ENCODE measurements around the gene LRCH1.
A peak's percentile ranks its signal among the peaks of the same experiment; 100 is the strongest.
"Not testable (repeated sequence)": the region's sequence is repeated elsewhere in the genome, so short reads cannot be mapped to it uniquely, and the experiment has no call there.

The LRCH1 gene

DNA sequence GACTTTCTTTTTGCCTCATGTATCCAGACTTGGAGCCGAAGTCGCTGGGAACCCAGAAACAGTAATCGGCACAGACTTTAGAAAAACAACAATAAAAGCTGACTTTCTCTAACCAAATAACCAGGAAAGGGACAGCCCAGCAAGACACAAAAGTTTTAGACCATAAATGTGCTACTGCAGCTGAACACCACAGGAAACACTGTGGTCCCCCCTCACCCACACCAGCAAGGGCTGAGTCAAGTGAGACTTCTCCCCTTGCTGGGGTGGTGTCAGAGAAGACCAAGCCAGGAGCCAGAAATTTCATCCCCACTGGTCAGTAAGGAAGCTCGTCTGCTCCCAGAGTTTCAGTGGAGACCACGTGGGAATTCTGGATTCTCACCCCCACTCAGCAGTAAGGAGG is 173.4 kb downstream of the LRCH1 start:
- DNase-seq, result no peak

DNA sequence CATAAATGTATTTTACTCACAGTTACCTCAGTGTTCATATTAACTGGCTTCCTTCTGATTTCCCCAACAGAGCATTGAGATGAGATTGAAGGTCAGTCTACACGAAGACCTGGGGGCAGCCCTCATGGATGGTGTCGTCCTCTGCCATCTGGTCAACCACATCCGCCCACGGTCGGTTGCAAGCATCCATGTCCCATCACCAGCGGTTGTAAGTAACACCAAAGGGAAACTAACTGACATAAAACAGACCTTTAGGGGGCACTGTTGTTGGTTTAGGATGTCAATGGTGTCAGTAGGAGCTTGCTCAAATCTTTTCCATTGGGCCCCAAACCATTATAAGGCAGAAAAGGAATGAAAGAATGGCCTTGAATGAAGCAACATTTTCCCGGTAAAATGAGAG is 175.8 kb downstream of the LRCH1 start:
- no peak for DNase-seq

DNA sequence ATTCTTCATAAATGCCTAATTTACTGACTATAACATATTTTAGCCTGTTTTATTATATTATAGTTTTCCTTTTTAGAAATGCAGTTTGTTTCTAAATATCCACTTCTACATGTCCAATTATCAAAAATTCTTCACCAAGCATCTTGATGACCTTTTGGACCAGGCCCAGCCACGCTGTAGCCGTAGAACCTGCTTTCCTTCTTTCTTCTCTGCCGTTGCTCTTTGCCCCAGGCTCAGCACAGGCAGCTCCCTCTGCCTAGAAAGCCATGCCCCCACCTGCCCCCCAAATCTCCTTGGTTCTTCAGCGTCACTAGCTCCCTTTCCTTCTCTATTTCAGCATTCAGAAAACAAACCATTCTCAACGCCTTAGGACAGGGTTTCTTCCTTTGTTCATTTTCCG is 178.6 kb downstream of the LRCH1 start:
- DNase-seq, result no peak

GRCh38 chr13:46735425-46735824 is 182.5 kb downstream of the LRCH1 start:
- DNase-seq, result no peak

DNA sequence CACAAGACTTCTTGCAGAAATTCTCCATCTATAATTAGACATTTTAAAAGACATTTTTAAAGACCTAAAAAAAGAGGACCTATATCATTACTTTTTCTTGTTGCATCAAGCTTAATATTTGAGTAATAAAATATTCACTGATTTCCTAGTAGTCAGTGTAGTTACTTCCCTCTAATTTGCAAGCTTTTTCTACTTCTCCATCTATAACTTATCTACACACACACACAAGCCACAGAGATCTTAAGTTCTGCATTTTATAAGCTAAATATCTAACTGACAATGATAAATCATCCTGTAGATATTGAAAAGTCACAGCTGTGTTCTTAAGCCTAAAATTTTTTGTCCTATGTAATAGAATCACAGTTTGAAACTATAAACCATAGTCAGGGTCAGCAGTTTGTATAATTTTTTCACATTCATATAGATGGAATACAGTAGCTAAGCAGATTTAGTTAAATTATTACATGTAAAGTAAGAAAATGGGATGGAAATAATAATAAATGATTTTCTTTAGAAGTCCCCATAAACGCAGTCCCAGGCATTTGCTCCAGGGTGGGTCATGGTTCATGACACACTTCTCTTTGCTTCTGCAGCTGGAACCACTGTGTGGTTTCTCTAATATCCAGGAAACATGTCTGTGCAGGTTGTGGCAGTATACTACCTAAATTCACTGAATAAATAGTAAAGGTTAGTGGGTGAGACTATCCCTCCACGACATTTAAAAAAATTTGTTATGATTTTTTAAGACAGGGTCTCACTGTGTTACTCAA is 183.8 kb downstream of the LRCH1 start:
- no peak for DNase-seq

DNA sequence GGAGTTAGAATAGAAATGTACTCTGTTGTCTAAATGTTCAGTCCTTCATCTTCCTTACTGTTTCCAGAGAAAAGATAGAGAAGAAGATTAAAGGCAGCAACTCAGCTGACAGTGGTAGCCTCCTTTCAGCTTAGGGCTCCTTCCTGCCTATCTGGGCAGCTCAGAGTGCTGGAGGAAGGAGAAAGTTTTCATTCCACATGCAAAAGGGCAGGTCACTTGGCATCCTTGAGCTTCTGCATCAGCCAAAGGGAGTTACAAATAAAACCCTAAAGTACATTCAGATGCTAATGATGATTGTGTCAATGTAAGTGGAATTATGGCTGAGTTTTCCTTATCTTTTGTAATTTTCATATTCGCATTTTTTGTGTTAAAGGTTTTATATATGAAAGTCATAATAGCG is 185.1 kb downstream of the LRCH1 start:
- DNase-seq, result no peak

DNA sequence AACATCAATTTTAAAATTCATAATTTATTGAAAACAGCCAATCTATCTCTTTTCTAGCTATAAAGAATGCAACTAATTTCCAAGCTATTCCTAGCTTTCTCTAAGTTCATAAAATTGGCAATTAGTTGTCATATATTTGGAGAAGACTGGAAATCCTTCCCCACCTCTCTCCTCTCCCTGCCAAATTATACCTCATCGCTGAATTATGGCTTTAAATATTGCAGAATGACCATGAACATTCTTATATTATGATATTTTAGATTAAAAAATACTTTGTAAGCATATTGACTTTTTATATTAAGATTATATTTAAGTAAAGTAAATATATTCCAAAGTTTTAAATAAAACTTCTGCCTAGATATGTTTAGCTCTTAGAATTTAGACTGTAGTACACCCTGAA is 185.8 kb downstream of the LRCH1 start:
- DNase-seq, result no peak

- no peak for DNase-seq
These were observed 186.6 kb downstream of the LRCH1 start for GRCh38 chr13:46739447-46740098.

DNA sequence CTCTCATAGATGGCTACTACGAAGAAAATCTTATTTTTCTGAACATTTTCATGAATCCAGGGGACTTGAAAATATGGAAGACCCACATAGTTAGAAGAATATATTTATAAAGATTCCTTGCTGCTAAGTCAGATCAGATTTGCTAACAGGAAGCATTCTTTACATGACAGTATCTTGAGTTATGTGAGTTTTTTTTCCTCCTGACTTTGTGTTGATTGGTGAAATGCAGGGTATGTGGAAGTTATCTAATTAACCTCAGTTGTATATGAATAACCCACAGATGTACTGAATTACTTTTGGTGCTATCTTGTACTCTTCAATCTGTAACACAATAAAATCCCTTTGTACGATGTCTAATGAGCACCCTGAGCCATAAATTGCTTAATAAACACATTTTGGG is 190.2 kb downstream of the LRCH1 start:
- no peak for DNase-seq

DNA sequence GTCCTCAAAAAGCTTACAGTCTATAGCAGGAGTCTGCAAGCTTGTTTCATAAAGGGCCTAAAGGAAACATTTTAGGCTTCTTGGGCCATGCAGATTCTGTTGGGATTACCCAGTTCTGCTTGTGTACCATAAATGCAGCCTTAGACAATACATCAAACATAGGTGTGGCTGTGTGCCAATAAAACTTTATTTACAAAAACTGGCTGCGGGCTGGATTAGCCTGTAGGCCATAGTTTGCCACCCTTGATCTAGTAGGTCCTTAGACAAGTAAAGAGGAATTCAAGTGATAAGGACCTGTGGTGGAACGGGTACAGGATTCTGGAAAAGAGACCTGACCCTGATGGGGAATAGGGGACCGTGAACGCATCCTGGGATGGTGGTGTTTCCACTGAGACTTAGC is 192.1 kb downstream of the LRCH1 start:
- DNase-seq, result no peak

GRCh38 chr13:46745706-46746105 is 192.7 kb downstream of the LRCH1 start:
- DNase-seq, result no peak

DNA sequence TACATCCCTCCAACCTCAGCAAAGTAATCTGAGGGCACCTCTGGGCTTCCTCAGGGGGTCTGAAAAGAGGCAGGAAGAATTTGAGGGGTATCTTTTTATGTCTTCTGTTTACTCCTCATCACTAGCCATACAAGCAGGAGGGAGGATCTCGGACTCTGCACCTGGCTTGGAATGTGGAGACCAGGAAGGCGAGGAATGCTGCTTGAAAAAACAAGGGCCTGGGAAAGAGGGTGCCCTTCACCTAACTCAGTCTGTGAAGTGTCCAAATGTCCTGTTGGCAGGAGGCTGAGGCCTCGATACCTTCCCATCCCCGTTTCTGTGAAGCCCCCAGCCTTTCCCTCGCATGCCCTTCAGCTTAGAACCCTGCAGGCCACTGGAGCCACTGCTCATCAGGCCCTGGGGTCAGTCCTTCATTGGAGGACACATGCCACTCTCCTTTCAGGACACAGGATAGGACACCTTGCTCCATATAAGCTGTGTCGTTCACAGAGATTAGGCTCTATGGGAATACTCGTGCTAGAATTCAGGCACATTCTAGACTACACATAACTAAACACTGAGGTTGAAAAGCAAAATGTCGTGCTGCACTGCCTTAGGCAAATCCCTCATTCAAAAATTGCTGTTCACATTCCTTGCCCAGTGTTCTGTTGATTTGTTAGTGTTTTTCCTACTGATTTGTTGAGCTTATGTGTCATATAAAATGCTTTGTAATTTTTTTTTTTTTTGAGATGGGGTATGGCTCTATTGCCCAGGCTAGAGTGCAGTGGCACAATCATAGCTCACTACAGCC is 194.3 kb downstream of the LRCH1 start:
- DNase-seq, result no peak

GRCh38 chr13:46748300-46748699 is 195.3 kb downstream of the LRCH1 start:
- DNase-seq, result no peak

GRCh38 chr13:46749951-46750350 is 197.0 kb downstream of the LRCH1 start:
- no peak for DNase-seq

DNA sequence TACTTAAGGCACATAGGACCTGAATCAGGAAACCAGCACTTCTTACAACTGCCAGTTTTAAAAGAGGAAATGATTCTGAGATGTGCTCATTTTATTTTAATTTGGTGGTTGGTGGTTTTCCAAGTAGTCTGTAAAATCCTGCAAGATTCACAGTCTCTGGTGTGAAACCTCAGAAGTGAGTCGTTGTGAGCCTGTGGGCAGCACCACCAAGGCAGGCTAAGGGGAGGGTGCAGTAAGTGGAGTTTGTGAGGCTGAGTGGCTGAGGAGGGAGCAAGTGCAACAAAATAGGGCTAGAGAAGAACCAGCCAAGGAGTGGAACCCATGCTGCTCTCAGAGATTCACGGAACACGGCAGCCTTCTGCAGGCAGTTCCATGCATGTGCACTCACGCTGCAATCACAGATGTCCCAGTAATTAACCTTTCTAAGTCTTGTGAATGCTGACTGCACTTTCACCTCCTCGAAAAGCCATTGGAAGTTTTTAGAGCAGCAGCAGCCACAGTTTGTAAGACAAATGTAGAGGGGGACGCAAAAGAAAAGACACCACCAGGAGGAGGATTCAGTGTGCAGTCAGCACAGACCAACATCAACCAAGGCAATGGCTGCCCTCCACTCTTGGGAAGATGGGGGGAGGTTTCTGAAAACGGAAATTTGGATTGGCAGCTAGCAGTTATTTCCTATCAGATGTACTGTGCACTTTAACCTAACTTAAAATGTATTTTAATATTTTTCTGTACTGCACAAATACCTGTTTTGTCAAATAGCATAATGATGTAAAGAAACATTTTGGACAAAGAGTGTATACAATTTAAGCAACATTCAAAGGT is 199.1 kb downstream of the LRCH1 start:
- DNase-seq, result peak; percentile 6 to 16

DNA sequence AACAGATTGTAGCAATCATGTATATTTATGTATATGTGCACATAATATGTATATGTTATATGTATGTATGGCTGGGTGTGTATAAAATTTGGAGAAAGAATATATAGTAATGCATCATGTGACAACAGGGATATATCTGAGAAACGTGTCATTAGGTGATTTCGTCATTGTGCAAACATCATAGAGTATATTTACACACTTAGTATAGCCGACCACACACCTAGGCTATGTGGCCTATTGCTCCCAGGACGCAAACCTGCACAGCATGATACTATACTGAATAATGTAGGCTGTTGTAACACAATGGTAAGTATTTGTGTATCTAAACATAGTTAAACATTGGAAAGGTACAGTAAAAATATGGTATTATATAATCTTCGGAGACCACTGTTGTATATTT is 200.2 kb downstream of the LRCH1 start:
- DNase-seq, result no peak

- no peak for DNase-seq
These were observed 200.9 kb downstream of the LRCH1 start for GRCh38 chr13:46753917-46754316.

- no peak for DNase-seq
These were observed 201.8 kb downstream of the LRCH1 start for GRCh38 chr13:46754812-46755211.

DNA sequence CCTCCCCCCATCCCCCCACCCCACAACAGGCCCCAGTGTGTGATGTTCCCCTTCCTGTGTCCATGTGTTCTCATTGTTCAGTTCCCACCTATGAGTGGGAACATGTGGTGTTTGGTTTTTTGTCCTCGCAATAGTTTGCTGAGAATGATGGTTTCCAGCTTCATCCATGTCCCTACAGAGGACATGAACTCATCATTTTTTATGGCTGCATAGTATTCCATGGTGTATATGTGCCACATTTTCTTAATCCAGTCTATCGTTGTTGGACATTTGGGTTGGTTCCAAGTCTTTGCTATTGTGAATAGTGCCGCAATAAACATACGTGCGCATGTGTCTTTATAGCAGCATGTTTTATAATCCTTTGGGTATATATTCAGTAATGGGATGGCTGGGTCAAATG is 202.5 kb downstream of the LRCH1 start:
- DNase-seq, result not testable (repeated sequence)

DNA sequence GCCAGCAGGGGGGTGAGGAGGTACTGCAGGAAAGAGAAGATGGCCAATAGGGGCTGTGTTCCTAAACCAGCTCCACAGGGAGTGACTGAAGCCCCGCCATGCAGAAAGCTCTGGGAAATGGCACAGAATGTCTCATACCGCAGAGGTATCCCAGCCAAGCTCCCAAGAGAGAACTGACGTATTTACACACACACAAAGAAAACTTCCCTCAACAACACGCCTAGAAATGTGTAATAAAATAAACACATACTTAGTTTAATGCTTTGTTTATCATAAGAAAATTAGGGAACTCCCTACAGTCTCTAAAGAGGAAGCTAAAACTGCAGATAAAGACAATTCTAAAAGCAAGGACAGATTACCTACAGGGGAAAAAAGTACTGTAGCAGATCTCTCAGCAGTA is 204.0 kb downstream of the LRCH1 start:
- no peak for DNase-seq

DNA sequence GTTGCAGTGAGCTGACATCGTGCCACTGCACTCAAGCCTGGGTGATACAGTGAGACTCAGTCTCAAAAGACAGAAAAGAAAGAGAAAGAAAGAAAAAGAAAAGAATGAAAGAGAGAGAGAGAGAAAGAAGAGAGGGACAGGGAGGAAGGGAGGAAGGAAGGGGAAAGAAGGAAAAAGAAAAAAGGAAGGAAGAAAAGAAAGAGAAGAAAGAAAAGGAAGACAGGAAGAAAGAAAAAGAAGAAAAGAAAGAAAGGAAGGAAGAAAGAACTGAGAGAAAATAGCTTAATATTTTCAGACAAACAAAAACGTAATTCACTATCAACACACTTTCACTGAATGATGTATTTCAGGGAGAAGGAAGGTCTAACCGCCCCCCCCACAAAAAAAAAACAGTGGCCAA is 204.7 kb downstream of the LRCH1 start:
- DNase-seq, result no peak

DNA sequence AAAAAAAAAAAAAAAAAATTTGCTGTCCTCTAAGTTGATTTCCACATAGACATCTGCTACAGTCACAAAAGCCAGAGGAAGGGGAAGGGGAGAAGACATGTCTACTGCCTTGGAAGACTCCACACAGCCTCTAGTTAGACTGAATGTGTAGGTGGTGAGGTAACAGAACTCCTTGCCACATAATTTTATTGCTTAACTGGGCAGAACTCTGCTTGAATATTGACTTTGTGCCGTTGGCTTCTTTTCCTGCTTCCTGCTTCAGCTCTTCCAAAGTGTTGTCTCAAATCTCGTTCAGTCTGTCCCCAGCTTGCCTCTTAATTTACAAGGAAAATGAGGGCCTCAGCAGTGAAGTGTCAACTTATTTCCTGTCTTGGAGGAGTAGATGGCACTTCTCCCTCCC is 206.9 kb downstream of the LRCH1 start:
- DNase-seq, result no peak

GRCh38 chr13:46761174-46761573 is 208.2 kb downstream of the LRCH1 start:
- no peak for DNase-seq

All from activated CD4-positive, alpha-beta T cell treated with anti-CD3 and anti-CD28 coated beads, Interleukin-2, amount 50 U/mL, for 4 hours (primary cell).